H1 (cell line): Measurements from ENCODE around the gene GUCY2D. TPM values are rescaled to one million over a fixed set of nuclear protein-coding genes. Genes with fewer than 3 reads are reported as not detected.

ENCODE experiments used
- CTCF ChIA-PET: fragments of 300-600 bp; sonication (Branson Sonifier 250); formaldehyde crosslinking; loops from one replicate; lab custom pipeline; 2021; ENCODE audit not compliant: partially characterized antibody; lab: Charles Lee
- POLR2A ChIA-PET: fragments of 300-600 bp; sonication (Branson Sonifier 250); formaldehyde crosslinking; loops from one replicate; lab custom pipeline; 2021; ENCODE audit warnings: inconsistent platforms; ENCODE audit not compliant: partially characterized antibody; lab: Charles Lee
- DNase-seq, 2 experiments: peaks; one replicate each; pipeline versions ENCODE4 v3.0.0 to v3.0.0-alpha.2; 2010 to 2022; ENCODE audit warnings: low spot score in 2 of 2, low read depth in 1 of 2, mixed read lengths in 1 of 2
- FAIRE-seq: peaks from 2 replicates; lab custom pipeline; 2011; peaks lifted over from hg19 to GRCh38; lab: Jason Lieb, UNC
- H2AFZ ChIP-seq: 2 replicates; pipeline ENCODE4 v1.8.1; 2012; ENCODE audit warnings: low read length, inconsistent platforms
- H2AK5ac ChIP-seq: 2 replicates; pipeline ENCODE4 v1.6.1; 2013; ENCODE audit warnings: low read depth, low read length
- H2BK120ac ChIP-seq: replicated peaks from 2 replicates; pipeline ENCODE3; 2013; ENCODE audit warnings: low read depth, low read length, inconsistent platforms
- H2BK12ac ChIP-seq: 2 replicates; pipeline ENCODE4 v1.6.1; 2013; ENCODE audit warnings: low read depth, low read length
- H2BK15ac ChIP-seq: 2 replicates; pipeline ENCODE4 v1.6.1; 2013; ENCODE audit warnings: low read length
- H2BK20ac ChIP-seq: 2 replicates; pipeline ENCODE4 v1.6.1; 2013; ENCODE audit warnings: low read length
- H2BK5ac ChIP-seq: 2 replicates; pipeline ENCODE4 v1.6.1; 2013; ENCODE audit warnings: low read depth, low read length
- H3K14ac ChIP-seq: 2 replicates; pipeline ENCODE4 v1.6.1; 2013; ENCODE audit warnings: inconsistent platforms; ENCODE audit not compliant: insufficient read length
- H3K18ac ChIP-seq: 2 replicates; pipeline ENCODE4 v1.6.1; 2013; ENCODE audit warnings: low read length; ENCODE audit errors: extremely low read depth
- H3K23ac ChIP-seq: 2 replicates; pipeline ENCODE4 v1.6.1; 2013; ENCODE audit warnings: inconsistent platforms; ENCODE audit not compliant: insufficient read length
- H3K23me2 ChIP-seq: 2 replicates; pipeline ENCODE4 v1.6.1; 2013; ENCODE audit warnings: low read depth, low read length
- H3K27ac ChIP-seq: 2 replicates; pipeline ENCODE4 v1.6.1; 2011; ENCODE audit warnings: low read depth, low read length, inconsistent platforms
- H3K27me3 ChIP-seq, 4 experiments: replicated peaks in 1 of 4; 1 replicate in 1 of 4; 2 replicates in 3 of 4; pipeline versions ENCODE4 v1.6.1 to v1.8.1; 2011 to 2013; ENCODE audit warnings: low read length in 3 of 4, mild to moderate bottlenecking in 3 of 4, inconsistent platforms in 2 of 4, mixed read lengths in 2 of 4, moderate library complexity in 1 of 4; ENCODE audit not compliant: control insufficient read depth in 3 of 4, insufficient read depth in 3 of 4; ENCODE audit errors: extremely low read depth in 1 of 4
- H3K36me3 ChIP-seq, 4 experiments: 2 replicates each; pipeline versions ENCODE4 v1.6.1 to v1.8.1; 2011 to 2013; ENCODE audit warnings: mild to moderate bottlenecking in 4 of 4, low read length in 3 of 4, moderate library complexity in 2 of 4, control low read depth in 1 of 4, inconsistent platforms in 1 of 4; ENCODE audit not compliant: insufficient read depth in 4 of 4, control insufficient read depth in 2 of 4
- H3K4ac ChIP-seq: replicated peaks from 2 replicates; pipeline ENCODE3; 2013; ENCODE audit warnings: low read length, low read depth, mixed read lengths, inconsistent platforms; ENCODE audit not compliant: insufficient read length
- H3K4me1 ChIP-seq, 4 experiments: replicated peaks in 1 of 4; 1 replicate in 1 of 4; 2 replicates in 3 of 4; pipeline versions ENCODE4 v1.6.1 to v1.8.1; 2011 to 2013; ENCODE audit warnings: low read length in 3 of 4, inconsistent platforms in 2 of 4, mixed read lengths in 1 of 4; ENCODE audit not compliant: insufficient read depth in 4 of 4, control insufficient read depth in 3 of 4
- H3K4me2 ChIP-seq, 2 experiments: 2 replicates each; pipeline versions ENCODE4 v1.6.1 to v1.8.1; 2011 to 2013; ENCODE audit warnings: low read depth in 2 of 2, low read length in 2 of 2, control low read depth in 1 of 2, inconsistent platforms in 1 of 2, mild to moderate bottlenecking in 1 of 2; ENCODE audit not compliant: insufficient read depth in 1 of 2
- H3K4me3 ChIP-seq, 4 experiments: fragments of 200-600, 300-600 bp in 1 of 4; sonication (generic), shearing (Covaris generic), sonication (Bioruptor Twin) in 1 of 4; 2 replicates each; pipeline versions ENCODE4 v1.5.1 to v1.8.1; 2011 to 2016; ENCODE audit warnings: low read length in 4 of 4, low read depth in 3 of 4, control low read depth in 2 of 4, inconsistent platforms in 2 of 4, mild to moderate bottlenecking in 2 of 4, mixed read lengths in 1 of 4, moderate library complexity in 1 of 4; ENCODE audit not compliant: insufficient read depth in 2 of 4; ENCODE audit errors: extremely low read depth in 1 of 4
- H3K56ac ChIP-seq: replicated peaks from 2 replicates; pipeline ENCODE3; 2013; ENCODE audit warnings: low read depth, mild to moderate bottlenecking, mixed read lengths, low read length, inconsistent platforms; ENCODE audit not compliant: insufficient read length
- H3K79me1 ChIP-seq: 2 replicates; pipeline ENCODE4 v1.6.1; 2013; ENCODE audit warnings: low read depth, low read length, control low read depth
- H3K79me2 ChIP-seq, 2 experiments: 2 replicates each; pipeline versions ENCODE4 v1.6.1 to v1.8.1; 2012 to 2013; ENCODE audit warnings: low read length in 2 of 2, mild to moderate bottlenecking in 2 of 2, inconsistent platforms in 1 of 2; ENCODE audit not compliant: insufficient read depth in 2 of 2, control insufficient read depth in 1 of 2
- H3K9ac ChIP-seq, 4 experiments: replicated peaks in 1 of 4; 1 replicate in 1 of 4; 2 replicates in 3 of 4; pipeline versions ENCODE4 v1.6.1 to v1.8.1; 2011 to 2013; ENCODE audit warnings: low read depth in 3 of 4, low read length in 3 of 4, control low read depth in 2 of 4, mild to moderate bottlenecking in 2 of 4, moderate library complexity in 2 of 4, inconsistent platforms in 1 of 4; ENCODE audit errors: extremely low read depth in 1 of 4
- H3K9me3 ChIP-seq, 2 experiments: 2 replicates each; pipeline versions ENCODE4 v1.6.1 to v1.8.1; 2012 to 2013; ENCODE audit warnings: mild to moderate bottlenecking in 2 of 2, moderate library complexity in 2 of 2, control low read depth in 1 of 2, inconsistent platforms in 1 of 2, low read depth in 1 of 2, low read length in 1 of 2, mixed read lengths in 1 of 2; ENCODE audit not compliant: insufficient read depth in 2 of 2
- H4K20me1 ChIP-seq, 2 experiments: replicated peaks in 1 of 2; 2 replicates each; pipeline versions ENCODE3 to v1.8.1; 2011 to 2013; ENCODE audit warnings: inconsistent platforms in 2 of 2, low read length in 2 of 2, mild to moderate bottlenecking in 1 of 2; ENCODE audit not compliant: insufficient read depth in 2 of 2, control insufficient read depth in 1 of 2
- H4K5ac ChIP-seq: 2 replicates; pipeline ENCODE4 v1.6.1; 2013; ENCODE audit warnings: low read length, low read depth, mixed read lengths, inconsistent platforms; ENCODE audit not compliant: insufficient read length
- H4K8ac ChIP-seq: 2 replicates; pipeline ENCODE4 v1.8.0; 2013; ENCODE audit warnings: mild to moderate bottlenecking, moderate library complexity, low read length, inconsistent platforms; ENCODE audit not compliant: insufficient read depth; ENCODE audit errors: extremely low read depth
- H4K91ac ChIP-seq: replicated peaks from 2 replicates; pipeline ENCODE3; 2013; ENCODE audit warnings: low read length, mixed read lengths, inconsistent platforms; ENCODE audit not compliant: insufficient read length
- CTBP2 ChIP-seq: IDR thresholded peaks from 2 replicates; pipeline ENCODE4 v1.7.0; 2011; ENCODE audit warnings: borderline replicate concordance, mild to moderate bottlenecking, moderate library complexity, mixed read lengths, low read length; ENCODE audit not compliant: insufficient read depth, insufficient read length
- CTCF ChIP-seq, 3 experiments: IDR thresholded peaks; 1 replicate in 2 of 3; 2 replicates in 1 of 3; pipeline versions ENCODE4 v1.5.1 to v1.6.1; 2011; ENCODE audit warnings: low read length in 3 of 3, mild to moderate bottlenecking in 3 of 3, inconsistent platforms in 2 of 3, low read depth in 1 of 3, moderate library complexity in 1 of 3; ENCODE audit not compliant: insufficient read depth in 1 of 3; ENCODE audit errors: control extremely low read depth in 1 of 3
- MAFK ChIP-seq: IDR thresholded peaks from 2 replicates; pipeline ENCODE4 v1.6.1; 2012; ENCODE audit warnings: low read depth, mild to moderate bottlenecking, improper control_type of control experiment, low read length
- TEAD4 ChIP-seq: IDR thresholded peaks from 2 replicates; pipeline ENCODE4 v1.6.1; 2012; ENCODE audit warnings: low read depth, low read length, inconsistent platforms, mixed read lengths
- WGBS, 2 experiments: shearing (Covaris generic) in 1 of 2; methylation state at CpG; one replicate each; pipeline versions ENCODE4 v1.1.6 to v1.1.7; 2013 to 2015; ENCODE audit warnings: low lambda C conversion rate in 2 of 2, mixed read lengths in 2 of 2, inconsistent platforms in 1 of 2, low coverage in 1 of 2, missing lambda C conversion rate in 1 of 2; ENCODE audit not compliant: insufficient replicate concordance in 2 of 2, insufficient coverage in 1 of 2, insufficient read length in 1 of 2; ENCODE audit errors: extremely low coverage in 1 of 2, missing lambda C conversion rate in 1 of 2; 5-methylcytosine and 5-hydroxymethylcytosine counted together
- polyA plus RNA-seq, 7 experiments: library from polyadenylated mRNA; depleted of rRNA in 3 of 7; stranded (reverse) in 5 of 7; unstranded in 2 of 7; fragments of >200 nt in 5 of 7; fragments of 200-250 nt in 2 of 7; gene quantifications; 1 replicate in 5 of 7; 2 replicates in 1 of 7; 4 replicates in 1 of 7; pipeline versions ENCODE4 v1.2.1 to v1.2.3, GENCODE V29; 2011 to 2013; ENCODE audit warnings: missing spikeins in 2 of 7, mixed read lengths in 2 of 7
- total RNA-seq: library from RNA; stranded (reverse); fragmentation: NEBNext Ultra II Directional; extraction: Animal tissue kit (Norgen Biotek cat#: 25700); gene quantifications from 2 replicates; pipeline ENCODE4 v1.2.1, GENCODE V29; 2021

GUCY2D gene
- total and polyA plus RNA-seq, 2 of the 8 experiments (the other 6 are each of a cell fraction or from before 2014, with no cell fraction given) = 0.20 to 0.48 TPM

DNA sequence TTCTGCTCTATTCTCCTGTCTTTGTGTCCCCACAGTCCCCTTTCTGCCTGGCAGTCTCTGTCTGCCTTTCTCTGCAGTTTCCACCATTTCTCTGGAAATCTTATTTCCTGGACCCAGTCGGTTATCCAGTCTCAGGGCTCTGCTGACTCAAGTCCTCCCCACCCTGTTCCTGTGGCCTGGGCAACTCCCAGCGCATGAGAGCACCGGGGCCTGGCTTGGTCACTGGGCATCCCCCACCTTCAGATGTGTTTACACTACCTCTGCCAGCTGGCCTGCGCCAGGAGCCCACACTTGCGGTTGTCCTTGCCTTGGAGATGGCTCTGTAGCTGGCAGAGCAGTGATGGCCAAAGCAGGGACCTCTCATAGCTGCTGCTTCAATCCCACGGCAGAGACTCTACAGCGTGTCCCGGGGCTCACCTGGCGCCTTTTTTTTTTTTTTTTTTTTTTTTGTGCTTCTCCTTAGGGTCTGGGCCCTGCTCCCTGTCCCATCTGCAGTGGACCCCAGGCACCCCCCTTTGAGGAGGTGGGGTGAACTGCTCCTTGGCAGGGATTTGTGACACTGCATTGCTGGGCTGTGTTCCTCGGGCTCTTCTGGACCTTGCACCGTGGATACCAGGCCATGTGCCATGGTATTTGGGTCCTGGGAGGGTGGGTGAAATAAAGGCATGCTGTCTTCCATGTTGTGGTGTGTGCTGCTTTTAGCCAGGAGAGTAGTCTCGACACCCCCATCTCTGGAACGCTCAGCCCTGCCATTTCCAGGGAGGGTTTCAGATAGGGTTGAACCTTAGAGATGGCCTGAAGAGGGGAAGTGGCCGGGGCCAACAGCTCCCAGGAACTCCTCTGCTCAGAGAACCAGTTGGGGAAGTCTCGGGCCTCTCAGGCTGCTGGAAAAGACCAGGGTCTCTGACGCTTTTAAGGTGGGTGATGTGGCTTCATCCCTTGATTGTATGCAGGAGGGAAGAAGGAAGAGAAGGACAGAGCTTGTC lies 17.5 kb downstream of the GUCY2D start:
- POLR2A ChIA-PET = interaction anchor here (0.8 to 1.0 kb wide), 2 partner anchors 39 to 153 kb away, joined by 3 to 5 read pairs; no protein-coding TSS in a partner anchor

More for the DNA sequence above, 17.5 kb downstream of the GUCY2D start:
- Histone ChIP-seq H3K14ac (no peak overlapping the region), H3K36me3 (no peaks in the 10 kb centered on the region), H3K4me1 (peaks cover 0 to 5% (median 0%) of the 10 kb centered on the region in 4 experiments; a peak in 2 of 7 replicates), H3K9me3 (no peaks in the 10 kb centered on the region), H3K23me2 (peaks cover 8% of the 10 kb centered on the region; the same call in 1 of the 2 replicates), H2BK20ac (no peak overlapping the region), H3K4me2 (no peak overlapping the region), H2BK120ac (no peak overlapping the region), H2BK12ac (0 out of 2 replicates have a peak overlapping the region, but pooled peaks have one; percentile 27), H3K9ac (no peak overlapping the region), H3K4me3 (no peak overlapping the region), H3K27ac (no peak overlapping the region), H4K5ac (no peak overlapping the region), H3K18ac (no peak overlapping the region), H3K79me1 (no peaks in the 10 kb centered on the region), H3K79me2 (no peaks in the 10 kb centered on the region), H3K56ac (no peak overlapping the region), H2AFZ (no peak overlapping the region), H3K23ac (no peak overlapping the region), H2BK5ac (no peak overlapping the region), H4K8ac (0 out of 2 replicates have a peak overlapping the region, but pooled peaks have one; percentile 58), H2AK5ac (no peak overlapping the region), H3K4ac (no peak overlapping the region), H3K27me3 (peaks cover 1 to 18% (median 14%) of the 10 kb centered on the region in 4 experiments), H2BK15ac (no peak overlapping the region), H4K20me1 (no peaks in the 10 kb centered on the region), H4K91ac (no peak overlapping the region)
- FAIRE-seq (no peak), DNase-seq (no peak)
- CTCF ChIA-PET = interaction anchor here (0.7 to 12.8 kb wide), 13 partner anchors 9 to 108 kb away, joined by 3 to 141 read pairs (median 6); partner anchors contain the start of genes ALOX15B and GUCY2D
- 91% methylated on average over 16 of the region's 16 CpGs; no CpG with 5 or more reads in 1 of the 2 experiments for WGBS, 2 experiments
- TF ChIP-seq CTCF (IDR thresholded peaks at IDR 0.05; ENCODE audit: control extremely low read depth in 1 of 3, insufficient read depth in 1 of 3, low read depth in 1 of 3, low read length in 3 of 3) (no peak), TEAD4 (no peak), MAFK (no peak), CTBP2 (no peak)
